ENCODE results near the gene ITGBL1. TPM values are rescaled to one million over a fixed set of nuclear protein-coding genes. Genes with fewer than 3 reads are reported as not detected.

Gene ITGBL1
- total and polyA plus RNA-seq, 2 experiments from 2014 or later, result 0.29 TPM; not detected in 1

- DNase-seq (ENCODE audit: low spot score) (no peak), ATAC-seq (no peak)
- no peaks in the 10 kb centered on the region for H3K9me2 ChIP-seq (ENCODE audit: insufficient read depth)
- H3K4me2 ChIP-seq, result no peak overlapping the region
- H3K27me3 ChIP-seq (ENCODE audit: insufficient read depth), result no peaks in the 10 kb centered on the region
- no peak for TF ChIP-seq POLR2AphosphoS5 (IDR thresholded peaks at IDR 0.05; ENCODE audit: low read depth)
- no peak for TF ChIP-seq ZNF331 (CRISPR knock-in tag; IDR thresholded peaks at IDR 0.05; ENCODE audit: low read depth)
- TF ChIP-seq CTCF (conservative IDR thresholded peaks at IDR 0.05; ENCODE audit: low read depth in 2 of 2), result no peak
- TF ChIP-seq JUNB (IDR thresholded peaks at IDR 0.05; ENCODE audit: unreplicated experiment), result no peak
- TF ChIP-seq EZH2phosphoT487 (IDR thresholded peaks at IDR 0.05; ENCODE audit: unreplicated experiment), result no peak
- TF ChIP-seq EZH2 (IDR thresholded peaks at IDR 0.05; ENCODE audit: low read depth, unreplicated experiment), result no peak
- Mint-ChIP-seq H3K4me1 (peaks cover 3% of the 10 kb centered on the region; the same call in 2 of the 3 replicates), H3K9me3 (no peaks in the 10 kb centered on the region; the same call in 2 of the 3 replicates), H3K27me3 (ENCODE audit: insufficient read depth, low read depth, poor library complexity) (no peaks in the 10 kb centered on the region), H3K4me3 (no peak overlapping the region), H3K36me3 (ENCODE audit: low read depth) (no peaks in the 10 kb centered on the region), H3K27ac (no peak overlapping the region)
- no peaks in the 10 kb centered on the region for H3F3A ChIP-seq (replicated peaks; ENCODE audit: low read depth)
- H4K20me1 ChIP-seq (replicated peaks; ENCODE audit: insufficient read depth), result no peaks in the 10 kb centered on the region
- H3K4me3 ChIP-seq, result no peak overlapping the region
- no peaks in the 10 kb centered on the region for H3K36me3 ChIP-seq (ENCODE audit: insufficient read depth)
- H2AFZ ChIP-seq, result no peak overlapping the region
- no peaks in the 10 kb centered on the region; the same call in 1 of the 2 replicates for H3K4me1 ChIP-seq (ENCODE audit: insufficient read depth)
- H3K27ac ChIP-seq (ENCODE audit: low read depth), result no peak overlapping the region
- no peaks in the 10 kb centered on the region for H3K79me2 ChIP-seq (replicated peaks; ENCODE audit: insufficient read depth)
Observed at GRCh38 chr13:101522607-101523006, 70.1 kb downstream of the ITGBL1 start.

GRCh38 chr13:101523154-101524131, 71.0 kb downstream of the ITGBL1 start:
- no peak overlapping the region for H3K27ac Mint-ChIP-seq
- ATAC-seq, result no peak
- Histone ChIP-seq H3K27ac (ENCODE audit: low read depth) (no peak overlapping the region), H3K27me3 (ENCODE audit: insufficient read depth) (no peaks in the 10 kb centered on the region), H3K79me2 (replicated peaks; ENCODE audit: insufficient read depth) (no peaks in the 10 kb centered on the region), H3K36me3 (ENCODE audit: insufficient read depth) (no peaks in the 10 kb centered on the region), H3K4me2 (no peak overlapping the region), H3K4me3 (no peak overlapping the region), H3K4me1 (ENCODE audit: insufficient read depth) (no peaks in the 10 kb centered on the region), H2AFZ (peak overlapping the region; percentile 35; the same call in 1 of the 2 replicates), H3F3A (replicated peaks; ENCODE audit: low read depth) (no peaks in the 10 kb centered on the region), H4K20me1 (replicated peaks; ENCODE audit: insufficient read depth) (no peaks in the 10 kb centered on the region), H3K9me2 (ENCODE audit: insufficient read depth) (no peaks in the 10 kb centered on the region)
- no peaks in the 10 kb centered on the region for H3K4me1 Mint-ChIP-seq
- H3K27me3 Mint-ChIP-seq (ENCODE audit: insufficient read depth, low read depth, poor library complexity), result no peaks in the 10 kb centered on the region
- no peaks in the 10 kb centered on the region; the same call in 2 of the 3 replicates for H3K9me3 Mint-ChIP-seq
- no peak overlapping the region for H3K4me3 Mint-ChIP-seq
- DNase-seq (ENCODE audit: low spot score), result no peak
- no peaks in the 10 kb centered on the region for H3K36me3 Mint-ChIP-seq (ENCODE audit: low read depth)
- TF ChIP-seq EZH2phosphoT487 (IDR thresholded peaks at IDR 0.05; ENCODE audit: unreplicated experiment) (no peak), CREB1 (CRISPR knock-in tag; IDR thresholded peaks at IDR 0.05; ENCODE audit: low read depth) (no peak), STAT1 (IDR thresholded peaks at IDR 0.05; ENCODE audit: unreplicated experiment) (no peak), POLR2AphosphoS5 (IDR thresholded peaks at IDR 0.05; ENCODE audit: low read depth) (no peak), ZNF114 (CRISPR knock-in tag; IDR thresholded peaks at IDR 0.05) (no peak), ZNF331 (CRISPR knock-in tag; IDR thresholded peaks at IDR 0.05; ENCODE audit: low read depth) (no peak), NANOG (IDR thresholded peaks at IDR 0.05; ENCODE audit: borderline replicate concordance) (no peak), ETS1 (IDR thresholded peaks at IDR 0.05) (no peak), EZH2 (IDR thresholded peaks at IDR 0.05; ENCODE audit: low read depth, unreplicated experiment) (no peak), JUNB (IDR thresholded peaks at IDR 0.05; ENCODE audit: unreplicated experiment) (no peak), REST (IDR thresholded peaks at IDR 0.05; ENCODE audit: unreplicated experiment) (no peak), CTCF (conservative IDR thresholded peaks at IDR 0.05; ENCODE audit: low read depth in 2 of 2) (no peak)

Measured in GM23338 (cell line).